ENCODE data around the gene CXCL14.

CXCL14 gene, protein sequence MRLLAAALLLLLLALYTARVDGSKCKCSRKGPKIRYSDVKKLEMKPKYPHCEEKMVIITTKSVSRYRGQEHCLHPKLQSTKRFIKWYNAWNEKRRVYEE

DNA sequence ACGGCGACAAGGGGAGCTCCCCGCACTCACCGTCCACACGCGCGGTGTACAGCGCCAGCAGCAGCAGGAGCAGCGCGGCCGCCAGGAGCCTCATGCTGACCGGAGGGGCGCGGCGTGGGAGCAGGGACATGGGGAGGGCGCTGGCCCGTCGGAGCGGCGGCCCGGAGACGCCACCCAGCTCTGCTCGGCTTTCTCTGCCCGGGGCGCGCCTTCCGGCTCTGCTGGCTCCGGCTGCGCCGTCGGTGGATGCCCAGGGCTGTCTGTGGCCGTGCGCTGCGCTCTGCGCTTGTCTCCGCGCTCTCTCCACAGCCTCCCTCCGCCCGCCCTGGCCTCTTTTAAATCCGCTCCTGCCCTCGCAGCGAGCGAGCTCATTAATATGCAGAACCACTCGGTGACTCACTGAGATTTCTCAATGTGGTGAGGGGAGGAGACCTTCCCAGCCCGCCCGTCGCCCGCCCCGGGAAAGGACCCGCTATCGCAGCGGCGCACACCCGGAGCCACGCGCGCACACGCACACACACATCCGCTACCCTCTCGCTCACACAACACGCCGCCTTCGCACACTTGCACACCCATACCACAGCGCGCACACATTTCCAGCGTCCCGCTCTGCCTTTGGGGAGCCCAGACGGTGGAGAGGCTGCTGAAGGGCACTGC is at the start of gene CXCL14:
Gene CXCL14 (minus strand): TSS at position 307 of the 657 bp plus-strand sequence. CDS start 213 bp downstream, at position 94.
- DNase-seq: no peak

DNA sequence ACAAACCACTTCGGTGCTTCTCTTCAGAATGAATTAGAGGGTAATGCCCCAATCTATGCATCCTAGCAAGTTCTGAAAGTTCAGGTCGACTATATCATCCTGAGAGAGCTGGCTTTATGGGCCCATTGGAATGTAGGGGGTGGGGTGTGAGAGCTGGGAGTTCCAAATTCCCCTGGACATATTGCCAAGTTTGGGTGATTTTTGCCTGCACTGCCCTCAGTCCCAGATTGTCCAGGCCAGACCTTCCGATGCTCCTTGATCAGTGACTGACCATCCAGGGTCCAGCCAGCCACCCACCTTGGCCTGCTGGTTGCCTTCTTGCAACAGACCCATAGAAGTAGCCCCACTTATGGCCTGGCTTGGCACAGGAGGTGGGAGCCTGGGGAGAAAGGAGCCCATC is 47.8 kb upstream of the CXCL14 start:
- DNase-seq: no peak

DNA sequence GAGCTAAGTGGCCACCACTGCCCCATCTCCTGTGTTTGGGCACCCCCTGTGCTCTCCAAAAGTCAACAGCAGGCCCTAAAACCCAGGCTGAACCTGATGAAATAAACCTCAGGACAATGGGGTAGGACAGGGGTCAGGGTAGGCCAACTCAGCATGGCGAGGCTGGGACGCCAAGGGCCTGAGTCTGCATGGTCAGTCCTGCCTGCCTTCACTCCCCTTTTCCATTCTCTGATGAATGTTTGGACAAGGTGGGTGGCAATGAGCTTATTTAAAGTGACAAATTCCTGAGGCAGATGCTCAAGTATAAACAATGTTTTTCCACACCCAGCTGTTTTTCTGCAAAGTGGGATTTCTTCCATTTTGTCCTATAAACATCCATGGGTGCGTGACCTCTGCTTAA is 47.2 kb upstream of the CXCL14 start:
- DNase-seq: no peak

DNA sequence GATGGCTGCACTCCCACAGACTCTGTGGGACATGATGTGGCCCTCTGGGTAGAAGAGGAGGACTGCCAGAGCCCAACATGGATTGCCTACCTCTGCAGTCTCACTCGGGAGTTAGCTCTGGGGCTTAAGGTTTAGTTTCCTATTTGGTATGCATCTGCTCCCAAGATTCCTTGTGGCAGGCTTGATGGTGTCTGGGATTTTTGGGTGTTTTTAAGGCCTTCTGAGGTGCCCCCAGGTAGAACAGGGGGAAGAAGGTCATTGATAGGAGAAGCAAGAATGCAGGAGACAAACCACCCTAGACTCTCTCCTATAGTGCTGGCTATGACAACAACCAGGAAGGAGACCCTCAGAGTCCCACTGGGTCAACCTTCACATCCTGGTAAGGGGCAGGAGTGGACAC is 46.7 kb upstream of the CXCL14 start:
- DNase-seq: no peak

DNA sequence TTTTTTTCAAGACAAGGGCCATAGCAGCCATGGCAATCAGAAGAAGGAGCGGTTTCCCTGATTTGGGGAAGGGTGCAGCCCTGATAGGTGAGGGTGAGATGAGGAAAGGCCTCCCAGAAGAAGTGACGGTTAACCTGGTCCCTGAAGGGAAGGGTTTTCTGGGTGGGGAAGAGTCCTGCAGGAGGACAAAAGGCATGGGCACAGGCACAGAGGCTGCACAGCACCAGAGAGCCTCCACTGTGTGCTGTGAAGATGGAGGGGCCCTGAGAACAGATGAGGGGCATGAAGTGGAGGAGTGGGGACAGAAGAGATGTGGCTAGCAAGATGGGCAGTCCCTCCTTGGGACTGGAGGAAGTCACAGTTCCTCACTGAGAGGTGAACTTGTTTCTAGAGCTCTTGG is 46.3 kb upstream of the CXCL14 start:
- DNase-seq: no peak

DNA sequence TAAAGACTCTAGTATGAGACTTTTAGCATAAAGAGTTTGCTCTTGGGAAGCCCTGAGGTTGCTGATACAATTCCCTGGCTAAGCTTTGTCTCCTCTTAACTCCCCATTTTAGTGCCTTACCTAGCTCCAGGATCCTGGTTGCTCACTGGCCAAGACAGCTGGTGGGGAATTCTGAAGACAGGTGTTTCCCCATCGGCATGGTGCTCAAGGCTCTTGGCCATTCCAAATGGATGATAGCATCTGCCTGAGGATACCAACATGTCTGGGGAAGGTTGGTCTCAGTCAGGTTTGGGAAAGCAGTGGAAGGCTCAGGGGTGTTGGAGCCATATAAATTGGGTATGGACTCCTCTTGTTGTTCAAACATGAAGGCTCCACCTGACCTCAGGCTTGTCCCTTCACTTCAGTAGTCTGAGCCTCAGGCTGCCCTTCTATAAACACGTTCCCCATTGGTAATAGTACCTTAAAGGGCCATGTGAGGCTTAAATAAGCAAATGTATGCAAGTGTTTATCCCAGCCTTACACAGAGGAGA is 44.5 kb upstream of the CXCL14 start:
- DNase-seq: no peak

DNA sequence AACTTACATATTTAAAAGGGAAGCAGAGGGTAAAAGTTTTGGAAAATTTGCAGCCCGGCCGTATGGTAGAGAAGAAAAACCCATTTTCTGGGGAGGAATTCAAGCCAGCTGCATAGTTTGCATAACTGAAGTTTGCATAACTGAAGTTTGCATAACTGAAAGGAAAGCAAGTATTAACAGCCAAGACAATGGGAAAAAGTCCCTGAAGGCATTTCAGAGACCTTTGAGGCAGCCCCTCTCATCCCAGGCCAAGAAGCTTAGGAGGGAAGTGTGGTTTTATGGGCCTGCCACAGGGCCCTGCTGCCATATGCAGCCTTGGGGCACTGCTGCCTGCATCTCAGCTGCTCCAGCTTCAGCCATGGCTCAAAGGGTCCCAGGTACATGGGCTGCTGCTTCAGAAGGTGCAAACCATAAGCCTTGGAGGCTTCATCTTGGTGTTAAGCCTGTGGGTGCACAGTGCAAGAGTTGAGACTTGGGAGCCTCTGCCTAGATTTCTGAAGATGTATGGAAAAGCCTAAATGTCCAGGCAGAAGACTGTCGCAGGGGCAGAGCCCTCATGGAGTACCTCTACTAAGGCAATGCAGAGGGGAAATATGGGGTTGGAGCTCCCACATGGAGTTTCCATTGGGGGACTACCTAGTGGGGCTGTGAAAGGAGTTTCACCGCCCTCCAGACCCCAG is 36.9 kb upstream of the CXCL14 start:
- DNase-seq: no peak

DNA sequence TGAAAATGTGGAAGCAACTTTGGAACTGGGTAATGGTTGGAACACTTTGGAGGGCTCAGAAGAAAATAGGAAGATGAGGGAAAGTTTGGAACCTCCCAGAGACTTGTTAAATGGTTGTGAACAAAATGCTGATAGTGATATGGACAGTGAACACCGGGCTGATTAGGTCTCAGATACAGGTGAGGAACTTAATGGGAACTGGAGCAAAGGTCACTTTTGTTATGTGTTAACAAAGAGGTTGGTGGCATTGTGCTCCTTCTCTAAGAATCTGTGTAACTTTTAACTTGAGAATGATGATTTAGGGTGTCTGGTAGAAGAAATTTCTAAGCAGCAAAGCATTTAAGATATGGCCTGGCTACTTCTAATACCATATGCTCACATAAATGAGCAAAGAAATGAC is 36.4 kb upstream of the CXCL14 start:
- DNase-seq: no peak

DNA sequence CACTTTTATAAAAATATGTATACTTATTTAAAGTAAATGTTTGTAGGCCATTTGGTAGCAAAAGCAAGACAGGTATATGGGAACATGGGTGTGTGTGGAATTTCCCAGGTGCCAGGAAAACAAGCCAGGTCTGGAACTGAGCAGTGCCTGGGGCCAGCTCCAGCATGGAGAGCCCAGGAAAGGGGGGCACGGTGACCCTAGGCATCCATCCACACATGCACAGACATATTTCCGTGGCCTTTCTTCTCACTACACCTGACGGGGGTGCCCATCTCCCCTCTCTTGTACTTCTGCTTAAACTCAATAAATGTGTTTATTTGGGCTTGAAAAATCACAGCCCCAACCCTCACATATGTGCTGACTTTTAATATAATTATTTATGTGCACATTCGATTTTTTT is 31.2 kb upstream of the CXCL14 start:
- no peak for DNase-seq

DNA sequence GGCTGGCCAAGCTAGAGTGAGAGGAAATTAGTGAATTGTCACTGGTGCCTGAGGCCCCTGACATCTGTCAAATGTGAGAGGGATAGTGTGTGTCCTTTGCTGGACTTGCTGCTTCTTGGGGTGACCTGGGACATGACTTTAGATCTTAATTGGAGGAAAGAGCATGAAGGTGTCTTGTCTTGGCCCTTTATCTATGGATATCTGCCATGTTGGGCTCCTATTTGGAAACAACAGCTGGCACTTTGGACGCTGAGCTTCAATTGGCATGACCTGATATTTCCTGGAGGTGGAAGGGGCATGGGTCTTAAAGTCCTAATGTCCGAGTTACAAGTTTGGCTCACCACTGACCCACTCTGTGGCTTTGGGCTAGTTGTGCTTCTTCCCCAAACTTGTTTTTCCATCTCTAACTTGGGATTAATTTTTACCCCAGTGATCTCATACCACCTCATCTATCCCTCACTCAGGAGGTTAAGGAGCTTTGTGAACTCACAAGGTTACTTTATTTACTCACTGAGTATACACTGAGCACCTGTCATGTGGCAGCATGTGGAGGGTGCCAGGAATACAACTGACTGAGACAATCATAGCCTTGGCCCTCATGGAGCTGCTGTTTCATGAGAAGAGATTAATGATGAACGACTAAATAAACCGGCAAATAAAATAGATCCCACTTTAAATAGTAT is 30.1 kb upstream of the CXCL14 start:
- DNase-seq: no peak

DNA sequence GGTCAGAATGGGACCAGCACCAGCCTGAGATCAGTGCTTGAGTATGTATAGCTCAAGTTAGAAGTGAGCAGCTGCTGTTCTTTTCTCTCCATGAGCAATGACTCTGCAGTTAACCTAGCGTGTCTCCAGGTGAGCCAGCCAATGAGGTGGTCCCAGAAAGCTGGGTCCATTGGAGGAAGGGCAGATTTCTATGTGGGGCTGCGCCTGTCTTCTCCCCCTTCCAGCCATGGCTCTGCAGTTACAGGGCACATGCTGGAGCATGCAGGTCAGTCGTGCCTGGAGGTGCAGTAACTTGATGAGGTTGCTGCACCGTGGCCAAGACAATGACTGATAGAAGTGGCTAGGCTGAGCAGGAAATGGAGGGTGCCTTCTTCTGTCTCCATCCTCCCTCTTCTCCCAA is 29.6 kb upstream of the CXCL14 start:
- DNase-seq: no peak

DNA sequence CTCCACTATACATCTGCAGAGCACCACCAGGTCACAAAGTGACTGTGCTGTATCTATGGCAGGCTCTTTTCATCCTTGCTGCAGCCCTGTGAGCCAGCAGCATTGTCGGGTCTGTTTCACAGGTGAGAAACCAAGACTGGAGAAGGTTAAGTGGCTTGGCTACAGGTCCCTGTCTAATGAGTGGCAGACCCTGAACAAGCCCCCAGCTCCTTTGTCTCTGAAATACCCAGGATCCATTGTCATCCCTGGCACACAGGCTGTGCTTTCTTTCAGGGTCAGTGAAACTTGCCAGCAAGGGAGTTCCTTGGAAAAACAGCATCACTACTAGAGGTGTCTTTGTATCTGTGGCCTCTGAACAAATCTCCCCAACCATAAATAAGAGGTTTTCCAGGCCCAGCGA is 27.6 kb upstream of the CXCL14 start:
- DNase-seq: no peak

DNA sequence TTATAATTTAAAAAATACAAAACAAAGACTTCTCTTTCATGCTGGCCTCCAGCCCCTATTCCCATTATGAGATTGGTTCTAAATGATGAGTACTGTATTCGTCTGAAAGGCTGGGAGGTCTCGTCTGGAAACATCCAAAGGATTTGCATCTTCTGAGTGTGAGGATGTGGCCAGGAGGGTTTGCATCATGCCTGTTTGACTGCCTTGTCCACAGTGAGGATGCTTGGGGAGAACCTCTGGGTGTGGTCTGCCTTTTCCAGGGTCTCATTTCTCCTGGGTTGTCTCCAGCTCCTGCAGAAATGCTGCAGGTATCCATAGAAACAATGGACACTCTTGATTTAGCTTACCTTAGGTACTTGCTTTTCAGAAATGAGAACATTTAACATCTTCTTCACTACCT is 26.4 kb upstream of the CXCL14 start:
- DNase-seq: no peak

DNA sequence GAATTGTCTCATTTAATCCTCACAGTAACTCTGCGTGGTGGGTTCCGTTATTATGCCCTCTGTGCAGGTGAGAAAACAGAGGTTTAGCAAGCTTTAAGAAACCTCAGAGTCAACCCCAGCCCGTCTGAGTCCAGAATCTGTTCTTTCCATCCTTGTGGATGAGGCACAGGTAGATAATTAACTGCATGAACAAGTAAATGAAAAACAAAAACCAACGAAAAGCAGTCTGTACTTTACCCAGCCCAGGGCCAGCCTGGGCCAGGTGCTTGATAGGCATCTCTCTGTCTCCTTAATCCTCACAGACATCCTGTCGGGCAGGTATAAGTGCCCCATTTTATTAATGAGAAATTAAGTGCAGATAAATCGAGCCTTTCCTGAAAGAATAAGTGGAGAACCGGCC is 25.3 kb upstream of the CXCL14 start:
- DNase-seq: no peak

DNA sequence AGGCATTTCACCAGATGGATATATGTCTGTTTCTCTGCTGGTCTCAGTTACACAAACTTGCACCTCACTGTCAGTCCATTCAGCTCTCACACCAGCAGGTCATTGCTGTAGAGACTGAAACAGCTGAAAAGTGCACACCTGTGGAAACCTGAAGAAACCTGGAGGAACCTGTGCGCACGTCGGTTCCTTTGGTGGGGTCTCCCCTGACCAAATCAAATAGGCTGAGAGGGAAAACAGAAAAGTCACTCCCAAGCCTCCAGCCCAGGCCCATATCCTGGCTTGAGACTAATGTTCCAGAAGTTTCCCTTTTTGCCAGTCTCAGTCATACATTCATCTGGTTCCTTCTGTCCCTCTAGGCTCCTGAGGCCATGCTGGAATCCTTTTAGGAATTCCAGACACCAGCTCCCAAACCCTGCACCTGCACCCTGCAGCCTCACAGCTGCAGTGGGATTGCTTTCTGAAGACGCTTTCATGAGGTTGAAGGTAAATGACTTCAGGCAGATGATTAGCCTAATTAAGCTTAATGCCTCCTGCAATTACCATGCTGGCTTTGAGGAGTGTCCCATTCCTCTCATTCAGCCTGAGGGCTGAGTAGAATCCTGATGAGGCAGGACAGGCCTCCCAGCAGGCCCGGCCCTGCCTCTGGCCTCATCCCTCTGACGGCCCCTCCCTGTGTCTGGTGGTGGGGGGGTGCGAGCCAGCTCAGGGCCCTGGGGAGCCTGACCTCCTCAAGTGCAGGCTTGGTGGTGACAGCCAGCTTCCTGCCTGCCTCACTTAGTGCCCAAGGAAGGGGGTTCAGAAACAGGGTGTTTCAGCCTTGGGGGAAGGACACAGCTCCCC is 24.3 kb upstream of the CXCL14 start:
- DNase-seq: no peak

DNA sequence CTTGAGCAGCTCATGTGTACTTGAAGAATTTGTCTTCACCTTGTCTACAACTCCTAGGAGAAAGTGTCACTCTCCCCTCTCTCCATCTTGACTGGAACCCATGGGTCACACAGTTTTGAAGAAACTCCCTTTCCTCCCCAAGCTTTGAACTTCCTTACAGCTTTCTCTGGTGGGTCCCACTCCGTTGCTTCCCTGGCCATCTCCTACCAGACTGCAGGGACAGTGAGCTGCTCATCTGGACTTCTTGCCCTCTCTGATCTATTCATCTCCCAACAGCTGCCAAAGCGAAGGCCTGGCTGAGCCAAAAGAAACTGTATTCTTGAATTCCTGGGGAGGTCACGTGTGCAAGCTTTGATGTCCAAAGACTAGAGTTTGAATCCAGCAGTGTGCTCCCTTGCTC is 22.7 kb upstream of the CXCL14 start:
- DNase-seq: no peak

DNA sequence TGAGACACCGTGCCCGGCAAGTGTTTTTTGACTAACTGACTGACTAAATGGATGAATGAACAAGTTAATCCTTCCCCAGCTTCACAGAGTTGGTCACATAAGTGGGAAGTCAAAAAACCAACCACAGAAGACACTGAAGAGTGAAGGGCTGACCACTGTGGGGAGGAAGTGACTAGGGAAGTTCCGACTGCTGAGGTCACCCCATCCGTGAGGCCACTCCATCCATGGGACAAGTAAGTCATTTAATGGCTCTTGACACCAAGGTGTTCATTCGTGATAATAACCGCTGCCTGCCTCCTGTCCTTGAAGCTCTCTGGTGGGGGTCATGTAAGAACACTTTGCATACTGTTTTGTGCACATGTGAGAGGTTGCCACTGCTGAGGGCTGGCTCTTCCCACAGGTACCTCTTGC is 22.2 kb upstream of the CXCL14 start:
- no peak for DNase-seq

DNA sequence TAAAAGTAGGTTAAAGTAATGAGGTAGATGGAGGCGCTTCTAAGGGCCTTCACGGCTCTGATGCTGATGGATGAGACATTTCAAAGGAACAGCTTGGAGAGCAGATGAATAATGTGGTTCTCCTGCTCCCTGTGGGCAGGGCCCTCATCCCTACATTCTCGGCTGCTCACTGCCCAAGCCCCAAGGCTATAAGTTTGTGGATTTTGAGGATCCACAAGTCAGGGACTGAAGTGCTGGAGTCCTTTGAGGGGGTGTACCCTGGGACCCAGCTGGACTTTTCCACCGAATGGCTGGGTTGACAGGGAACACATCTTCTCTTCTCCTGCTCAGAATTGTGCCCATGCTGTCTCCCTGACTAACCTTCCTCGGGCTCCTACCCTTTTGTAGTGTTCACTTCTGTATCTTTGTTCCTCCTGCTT is 21.4 kb upstream of the CXCL14 start:
- no peak for DNase-seq

DNA sequence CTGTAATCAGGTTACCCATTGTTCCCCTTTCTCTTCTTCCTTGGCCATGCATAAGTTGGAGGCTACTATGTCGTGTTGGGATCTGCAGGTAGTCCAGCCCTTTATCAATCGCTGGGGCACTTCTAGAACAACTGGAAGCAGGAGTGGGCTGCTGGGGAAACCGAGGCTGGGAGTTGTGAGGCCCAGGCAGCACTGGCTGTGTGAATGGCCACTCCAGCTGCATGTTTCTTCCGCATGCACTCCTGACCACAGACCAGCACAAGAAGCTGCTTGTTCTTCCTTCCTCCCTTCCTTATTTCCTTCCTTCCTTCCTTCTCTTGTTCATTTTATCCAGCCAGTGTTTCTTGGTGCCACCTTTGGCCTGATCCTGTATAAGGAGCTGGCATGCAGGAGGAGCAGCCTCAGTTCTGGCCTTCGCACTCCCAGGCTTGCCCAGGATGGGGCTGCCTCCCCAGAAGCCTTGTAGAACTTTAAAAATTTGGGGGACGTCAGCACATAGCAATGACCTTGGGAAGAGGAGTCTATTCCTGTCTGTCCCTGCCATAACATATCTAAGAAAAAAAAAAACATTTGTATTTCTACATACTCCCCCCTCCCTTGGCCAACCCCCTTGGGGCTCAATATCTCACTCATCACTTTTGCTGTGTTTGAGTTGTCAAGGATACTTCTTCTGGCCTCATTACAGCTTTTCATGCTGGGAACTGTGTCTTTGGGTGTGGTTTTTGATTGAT is 20.8 kb upstream of the CXCL14 start:
- no peak for DNase-seq

DNA sequence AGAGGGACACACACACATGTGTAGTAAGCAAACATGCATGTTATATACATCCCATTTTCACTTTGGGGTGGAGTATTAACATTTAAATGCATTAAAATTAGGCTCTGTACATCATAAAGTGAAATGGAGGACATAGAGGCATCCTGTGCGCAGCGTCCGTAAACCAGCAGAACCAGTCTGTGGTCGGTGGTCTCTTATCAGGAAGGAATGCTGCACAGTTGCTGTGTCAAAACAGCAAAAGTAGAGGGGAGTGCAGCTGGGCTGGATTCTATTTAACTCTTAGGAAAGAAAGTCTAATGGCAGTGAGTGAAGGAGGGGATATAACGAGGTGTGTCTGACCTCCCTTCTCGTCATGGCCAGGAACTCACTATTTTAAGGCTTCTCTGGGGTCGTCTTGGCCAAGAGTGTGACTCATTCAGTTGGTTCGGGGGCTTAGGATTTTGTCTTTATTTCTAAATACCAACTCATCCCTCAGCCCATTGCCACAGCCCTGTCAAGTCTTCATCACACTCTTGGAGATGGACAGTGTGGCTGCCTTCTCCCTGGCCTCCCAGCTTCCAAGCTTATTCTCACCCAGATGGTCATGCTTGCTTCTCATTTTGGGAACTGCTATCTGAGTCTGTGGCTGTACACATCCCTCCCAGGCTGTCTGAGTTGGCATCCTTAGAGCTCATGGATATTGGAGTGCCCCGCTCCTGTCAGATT is 20.1 kb upstream of the CXCL14 start:
- no peak for DNase-seq

DNA sequence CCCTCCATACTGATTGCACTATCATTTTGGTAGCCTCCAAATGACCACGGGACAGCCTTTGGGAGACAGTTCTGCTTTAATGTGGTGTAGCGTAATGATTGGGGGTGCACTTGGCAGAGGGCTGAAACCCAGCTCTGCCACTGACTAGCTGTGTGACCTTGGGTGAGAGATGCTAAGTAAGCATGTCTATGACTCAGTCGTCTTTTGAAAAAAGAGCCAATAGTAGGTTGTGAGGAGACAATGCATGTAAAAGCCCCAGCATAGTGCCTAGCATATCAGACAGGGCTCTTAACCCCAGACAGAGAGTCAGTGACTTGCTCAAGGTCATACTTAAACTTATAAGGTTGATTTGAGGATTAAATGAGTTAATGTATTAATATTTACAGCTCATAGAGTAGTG is 18.0 kb upstream of the CXCL14 start:
- DNase-seq: no peak
